Stomach (tissue), 4 donors: ENCODE data around the gene PTH.

ENCODE experiments used
- EP300 ChIP-seq: sonication (generic); formaldehyde crosslinking; IDR thresholded peaks from one replicate; pipeline ENCODE4 v1.6.1; 2017; ENCODE audit warnings: antibody characterized with exemption
- POLR2AphosphoS5 ChIP-seq, 3 donors: sonication (generic); formaldehyde crosslinking; IDR thresholded peaks; one replicate each; pipeline ENCODE4 v1.6.1; 2016; ENCODE audit warnings: antibody characterized with exemption in 3 of 3
- TF ChIP-seq, protein P1 (sequence below), 7 experiments: fragments of 450-650 bp in 4 of 7; fragments of 200-600 bp in 3 of 7; sonication (generic) in 3 of 7; IDR thresholded peaks; one replicate each; pipeline ENCODE4 v1.5.1; 2016 to 2019; ENCODE audit warnings: antibody characterized with exemption in 7 of 7, control low read depth in 2 of 7, mild to moderate bottlenecking in 1 of 7

DNA sequence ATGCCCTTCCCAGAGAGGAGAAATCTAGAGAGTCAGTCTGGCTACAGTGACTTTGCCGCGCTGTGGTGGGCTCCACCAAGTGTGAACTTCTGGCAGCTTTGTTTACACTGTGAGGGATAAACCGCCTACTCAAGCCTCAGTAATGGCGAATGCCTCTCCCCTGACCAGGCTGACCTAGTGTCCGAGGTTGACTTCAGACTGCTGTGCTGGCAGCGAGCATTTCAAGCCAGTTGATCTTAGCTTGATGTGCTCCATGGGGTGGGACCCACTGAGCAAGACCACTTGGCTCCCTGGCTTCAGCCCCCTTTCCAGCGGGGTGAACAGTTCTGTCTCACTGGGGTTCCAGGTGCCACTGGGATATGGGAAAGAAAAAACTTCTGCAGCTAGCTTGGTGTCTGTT, 38.6 kb upstream of the PTH start:
- TF ChIP-seq EP300, result no peak
- TF ChIP-seq POLR2AphosphoS5 (IDR thresholded peaks at IDR 0.05), result no peak
- TF ChIP-seq, protein P1, sequence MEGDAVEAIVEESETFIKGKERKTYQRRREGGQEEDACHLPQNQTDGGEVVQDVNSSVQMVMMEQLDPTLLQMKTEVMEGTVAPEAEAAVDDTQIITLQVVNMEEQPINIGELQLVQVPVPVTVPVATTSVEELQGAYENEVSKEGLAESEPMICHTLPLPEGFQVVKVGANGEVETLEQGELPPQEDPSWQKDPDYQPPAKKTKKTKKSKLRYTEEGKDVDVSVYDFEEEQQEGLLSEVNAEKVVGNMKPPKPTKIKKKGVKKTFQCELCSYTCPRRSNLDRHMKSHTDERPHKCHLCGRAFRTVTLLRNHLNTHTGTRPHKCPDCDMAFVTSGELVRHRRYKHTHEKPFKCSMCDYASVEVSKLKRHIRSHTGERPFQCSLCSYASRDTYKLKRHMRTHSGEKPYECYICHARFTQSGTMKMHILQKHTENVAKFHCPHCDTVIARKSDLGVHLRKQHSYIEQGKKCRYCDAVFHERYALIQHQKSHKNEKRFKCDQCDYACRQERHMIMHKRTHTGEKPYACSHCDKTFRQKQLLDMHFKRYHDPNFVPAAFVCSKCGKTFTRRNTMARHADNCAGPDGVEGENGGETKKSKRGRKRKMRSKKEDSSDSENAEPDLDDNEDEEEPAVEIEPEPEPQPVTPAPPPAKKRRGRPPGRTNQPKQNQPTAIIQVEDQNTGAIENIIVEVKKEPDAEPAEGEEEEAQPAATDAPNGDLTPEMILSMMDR (IDR thresholded peaks at IDR 0.05), result no peak
